DOHH2 (cell line): ENCODE measurements around the gene BMP15.

Experiments used
- H3F3A ChIP-seq: fragments of 200-600 bp; sonication (generic), shearing (Covaris generic); 2 replicates; pipeline ENCODE4 v1.6.0; 2016; ENCODE audit warnings: antibody characterized with exemption, mild to moderate bottlenecking; ENCODE audit not compliant: control insufficient read depth, insufficient read depth
- H3K27ac ChIP-seq: fragments of 200-600 bp; sonication (generic); 2 replicates; pipeline ENCODE4 v1.5.1; 2014; ENCODE audit warnings: low read depth, mild to moderate bottlenecking, low read length, moderate library complexity
- H3K27me3 ChIP-seq: fragments of 200-600 bp; sonication (generic); 2 replicates; pipeline ENCODE4 v1.6.1; 2014; ENCODE audit warnings: mild to moderate bottlenecking, low read length, mixed read lengths; ENCODE audit not compliant: control insufficient read depth
- H3K36me3 ChIP-seq: fragments of 200-600 bp; sonication (generic); 2 replicates; pipeline ENCODE4 v1.6.1; 2014; ENCODE audit warnings: mild to moderate bottlenecking, low read length, moderate library complexity, mixed read lengths; ENCODE audit not compliant: control insufficient read depth
- H3K4me1 ChIP-seq: fragments of 200-600 bp; sonication (generic); 2 replicates; pipeline ENCODE4 v1.6.1; 2014; ENCODE audit warnings: mild to moderate bottlenecking, low read length, mixed read lengths; ENCODE audit not compliant: control insufficient read depth
- H3K4me2 ChIP-seq: fragments of 200-600 bp; sonication (generic); 2 replicates; pipeline ENCODE4 v1.6.0; 2014; ENCODE audit warnings: mild to moderate bottlenecking, low read length, moderate library complexity
- H3K4me3 ChIP-seq: fragments of 200-600 bp; sonication (generic); 2 replicates; pipeline ENCODE4 v1.5.1; 2014; ENCODE audit warnings: mild to moderate bottlenecking, low read length, mixed read lengths
- H3K79me2 ChIP-seq: fragments of 200-600 bp; sonication (generic); 2 replicates; pipeline ENCODE4 v1.6.1; 2014; ENCODE audit warnings: mild to moderate bottlenecking, low read length, mixed read lengths; ENCODE audit not compliant: control insufficient read depth
- H3K9me2 ChIP-seq: fragments of 200-600 bp; sonication (generic); replicated peaks from 2 replicates; pipeline ENCODE4 v1.6.1; 2014; ENCODE audit warnings: mild to moderate bottlenecking, low read length, mixed read lengths; ENCODE audit not compliant: control insufficient read depth
- H3K9me3 ChIP-seq: fragments of 200-600 bp; sonication (generic); 2 replicates; pipeline ENCODE4 v1.6.1; 2014; ENCODE audit warnings: antibody characterized with exemption, low read length, mixed read lengths; ENCODE audit not compliant: control insufficient read depth, insufficient read depth
- H4K20me1 ChIP-seq: fragments of 200-600 bp; sonication (generic); 2 replicates; pipeline ENCODE4 v1.6.0; 2014; ENCODE audit warnings: low read depth, mild to moderate bottlenecking, antibody characterized with exemption, low read length, moderate library complexity; ENCODE audit not compliant: control insufficient read depth, insufficient read depth
- CTCF ChIP-seq: fragments of 200-600 bp; sonication (generic); IDR thresholded peaks from one replicate; pipeline ENCODE4 v1.5.1; 2014; ENCODE audit warnings: antibody characterized with exemption, mild to moderate bottlenecking, low read depth, low read length; ENCODE audit not compliant: poor library complexity, severe bottlenecking
- EZH2phosphoT487 ChIP-seq: fragments of 200-600 bp; sonication (generic); IDR thresholded peaks from 2 replicates; pipeline ENCODE4 v1.6.1; 2017; ENCODE audit warnings: borderline replicate concordance, mild to moderate bottlenecking, antibody characterized with exemption, low read length, moderate library complexity, mixed read lengths

The BMP15 gene

GRCh38 chrX:50871922-50872453 is 38.5 kb upstream of the BMP15 start:
- Histone ChIP-seq H3K79me2 (no peaks in the 10 kb centered on the region), H3K36me3 (no peaks in the 10 kb centered on the region), H3K27ac (no peak overlapping the region), H3F3A (no peaks in the 10 kb centered on the region), H3K27me3 (no peaks in the 10 kb centered on the region), H4K20me1 (no peaks in the 10 kb centered on the region), H3K4me3 (no peak overlapping the region), H3K9me3 (no peaks in the 10 kb centered on the region), H3K4me2 (no peak overlapping the region), H3K4me1 (no peaks in the 10 kb centered on the region), H3K9me2 (no peaks in the 10 kb centered on the region)
- TF ChIP-seq EZH2phosphoT487 (no peak), CTCF (no peak)

GRCh38 chrX:50874876-50875275 is 35.7 kb upstream of the BMP15 start:
- H3K27me3 ChIP-seq, result no peaks in the 10 kb centered on the region

GRCh38 chrX:50876551-50876950 is 34.0 kb upstream of the BMP15 start:
- Histone ChIP-seq H3F3A (no peaks in the 10 kb centered on the region), H3K4me1 (no peaks in the 10 kb centered on the region), H3K9me3 (no peaks in the 10 kb centered on the region), H3K4me2 (no peak overlapping the region), H4K20me1 (no peaks in the 10 kb centered on the region), H3K79me2 (no peaks in the 10 kb centered on the region), H3K27ac (no peak overlapping the region), H3K4me3 (no peak overlapping the region), H3K27me3 (no peaks in the 10 kb centered on the region), H3K9me2 (no peaks in the 10 kb centered on the region), H3K36me3 (no peaks in the 10 kb centered on the region)
- TF ChIP-seq CTCF, result no peak
- no peak for TF ChIP-seq EZH2phosphoT487

More at GRCh38 chrX:50874876-50875275, 35.7 kb upstream of the BMP15 start:
- no peak overlapping the region for H3K4me3 ChIP-seq
- H3F3A ChIP-seq, result no peaks in the 10 kb centered on the region
- no peak overlapping the region for H3K27ac ChIP-seq
- no peaks in the 10 kb centered on the region for H4K20me1 ChIP-seq
- no peaks in the 10 kb centered on the region for H3K9me3 ChIP-seq
- no peak overlapping the region for H3K4me2 ChIP-seq
- TF ChIP-seq EZH2phosphoT487 (no peak), CTCF (no peak)
- no peaks in the 10 kb centered on the region for H3K79me2 ChIP-seq
- no peaks in the 10 kb centered on the region for H3K4me1 ChIP-seq
- H3K36me3 ChIP-seq, result no peaks in the 10 kb centered on the region
- no peaks in the 10 kb centered on the region for H3K9me2 ChIP-seq

GRCh38 chrX:50877310-50877709 is 33.2 kb upstream of the BMP15 start:
- Histone ChIP-seq H3K36me3 (no peaks in the 10 kb centered on the region), H3K4me2 (no peak overlapping the region), H3K27ac (no peak overlapping the region), H3K9me3 (no peaks in the 10 kb centered on the region), H3K4me3 (no peak overlapping the region), H3K9me2 (no peaks in the 10 kb centered on the region), H4K20me1 (no peaks in the 10 kb centered on the region), H3K4me1 (no peaks in the 10 kb centered on the region), H3F3A (no peaks in the 10 kb centered on the region), H3K27me3 (no peaks in the 10 kb centered on the region), H3K79me2 (no peaks in the 10 kb centered on the region)
- no peak for TF ChIP-seq CTCF
- TF ChIP-seq EZH2phosphoT487, result no peak
